RPMI7951 (cell line): ENCODE measurements around the gene ZNF385C. TPM values are rescaled to one million over a fixed set of nuclear protein-coding genes. Genes with fewer than 3 reads are reported as not detected.

Source experiments
- DNase-seq: peaks from one replicate; pipeline ENCODE4 v3.0.0-alpha.2; 2012; ENCODE audit warnings: low read depth
- total RNA-seq: library from RNA; depleted of rRNA; stranded (reverse); fragments of >200 nt; shearing (Covaris generic); gene quantifications from 2 replicates; pipeline ENCODE4 v1.2.3, GENCODE V29; 2014; rRNA removed

Gene ZNF385C
- total RNA-seq, 1 experiment from 2014 or later = not detected

DNA sequence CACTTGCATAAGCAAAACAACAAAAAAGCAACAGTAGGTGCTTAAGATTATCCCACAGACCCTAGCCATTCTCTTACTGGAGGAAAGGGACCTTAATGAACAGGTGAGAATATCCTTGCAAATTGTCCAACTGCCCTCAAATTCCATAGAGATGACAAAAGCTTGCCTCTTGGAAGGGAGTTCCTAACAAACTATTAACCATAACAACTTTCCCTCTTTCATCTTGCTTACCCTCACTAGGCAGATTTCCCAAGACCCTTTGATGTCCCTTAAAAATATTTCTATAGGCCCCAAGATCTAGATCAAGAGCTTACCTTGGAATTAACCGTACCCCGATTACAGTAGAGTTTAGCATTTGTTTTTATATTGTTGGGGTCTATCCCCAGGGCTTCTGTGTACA, 109.9 kb downstream of the ZNF385C start:
- DNase-seq = no peak

DNA sequence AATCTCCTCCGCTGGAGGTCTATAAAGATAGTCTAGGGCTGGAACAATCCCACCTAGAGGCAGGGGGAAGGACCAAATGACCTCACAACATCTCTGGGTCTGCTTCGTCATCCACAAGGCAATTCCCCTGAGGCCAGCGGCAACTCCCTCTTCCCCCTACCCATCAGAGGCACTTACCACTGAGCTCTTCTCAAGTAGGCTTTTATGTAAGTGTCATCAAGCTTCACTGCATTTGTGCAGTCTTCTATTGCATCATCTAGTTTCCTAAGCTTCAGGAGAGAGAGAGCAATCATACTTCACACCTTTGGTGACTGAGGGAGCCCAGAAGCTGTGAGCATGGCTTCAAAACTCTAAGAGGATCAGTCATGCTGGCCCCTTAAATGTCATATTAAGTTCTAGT, 110.6 kb downstream of the ZNF385C start:
- DNase-seq = no peak

DNA sequence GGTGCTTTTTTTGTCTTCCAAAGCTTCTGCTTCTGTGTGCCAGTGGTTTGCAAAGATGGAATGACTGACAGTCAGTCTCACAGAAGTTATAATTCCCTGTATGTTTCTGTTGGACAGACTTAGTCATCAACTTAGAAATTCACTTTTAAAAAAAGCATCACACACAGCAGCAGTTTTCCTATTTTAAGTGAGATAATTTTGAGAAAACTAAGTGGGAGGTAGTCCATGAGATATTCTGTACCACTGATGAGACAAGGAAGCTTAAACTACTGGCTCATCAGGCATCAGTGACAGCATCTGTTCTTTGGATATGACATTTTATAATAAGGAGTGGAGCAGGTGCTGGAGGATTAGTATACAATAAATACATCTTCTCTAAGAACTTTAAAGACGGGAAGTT, 111.6 kb downstream of the ZNF385C start:
- no peak for DNase-seq

DNA sequence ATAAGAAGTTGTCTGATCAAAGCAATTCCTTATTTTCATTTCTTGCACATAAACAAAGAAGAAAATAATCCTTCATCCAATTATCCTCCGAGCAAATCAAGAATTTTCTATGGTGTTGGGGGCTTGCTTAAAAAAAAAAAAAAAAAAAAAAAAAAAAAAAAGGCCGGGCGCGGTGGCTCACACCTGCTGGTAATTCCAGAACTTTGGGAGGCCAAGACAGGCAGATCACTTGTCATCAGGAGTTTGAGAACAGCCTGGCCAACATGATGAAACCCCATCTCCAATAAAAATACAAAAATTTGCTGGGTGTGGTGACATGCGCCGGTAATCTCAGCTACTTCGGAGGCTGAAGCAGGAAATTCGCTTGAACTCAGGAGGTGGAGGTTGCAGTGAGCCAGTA, 112.4 kb downstream of the ZNF385C start:
- DNase-seq = no peak

DNA sequence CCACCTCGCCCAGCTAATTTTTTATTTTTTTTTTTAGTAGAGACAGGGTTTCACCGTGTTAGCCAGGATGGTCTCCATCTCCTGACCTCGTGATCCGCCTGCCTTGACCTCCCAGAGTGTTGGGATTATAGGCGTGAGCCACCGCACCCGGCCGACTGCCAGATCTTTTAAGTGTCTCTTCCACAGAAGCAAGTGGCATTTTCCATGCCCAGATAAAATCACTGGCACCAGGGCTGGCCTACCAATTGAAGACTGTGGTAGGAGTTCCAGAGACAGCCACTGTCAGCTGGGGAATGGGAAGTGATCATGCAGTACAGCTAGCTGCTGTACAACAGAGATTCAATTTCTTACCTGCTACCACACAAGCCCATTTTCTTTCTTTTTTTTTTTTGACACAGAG, 113.8 kb downstream of the ZNF385C start:
- DNase-seq = no peak

DNA sequence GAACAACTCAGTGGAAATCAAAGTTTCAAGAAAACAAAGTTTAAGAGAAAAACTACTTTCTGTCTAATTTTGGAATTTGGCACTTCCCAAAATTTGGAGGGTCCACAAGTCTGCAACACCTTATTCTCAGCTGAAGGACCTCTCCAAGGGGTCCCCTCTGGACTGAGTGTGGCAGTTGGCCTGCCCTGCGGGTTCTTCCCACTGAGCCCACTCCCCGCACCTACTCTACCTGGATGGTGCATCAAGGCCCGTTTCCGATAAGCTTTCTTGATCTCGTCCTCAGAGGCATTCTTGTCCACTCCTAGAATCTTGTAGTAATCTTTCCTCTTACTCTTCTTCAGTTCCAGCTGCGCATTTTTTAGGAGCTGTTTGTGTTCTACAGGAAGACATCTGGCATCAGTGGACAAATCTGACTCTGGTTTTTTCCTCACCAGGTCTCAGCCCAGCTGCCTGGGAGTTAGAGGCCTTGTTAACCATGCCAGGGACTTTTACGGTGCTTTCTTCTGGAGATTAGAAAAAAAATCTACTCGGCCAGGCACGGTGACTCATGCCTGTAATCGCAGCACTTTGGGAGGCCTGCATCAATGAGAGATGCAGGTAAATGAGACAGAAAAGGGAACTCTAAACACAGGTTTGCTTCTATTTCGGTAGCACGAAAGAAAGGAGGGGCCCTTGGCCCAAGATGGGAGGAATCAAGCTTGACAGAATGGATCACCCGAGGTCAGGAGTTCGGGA, 116.1 kb downstream of the ZNF385C start:
- peak; percentile 24 for DNase-seq

DNA sequence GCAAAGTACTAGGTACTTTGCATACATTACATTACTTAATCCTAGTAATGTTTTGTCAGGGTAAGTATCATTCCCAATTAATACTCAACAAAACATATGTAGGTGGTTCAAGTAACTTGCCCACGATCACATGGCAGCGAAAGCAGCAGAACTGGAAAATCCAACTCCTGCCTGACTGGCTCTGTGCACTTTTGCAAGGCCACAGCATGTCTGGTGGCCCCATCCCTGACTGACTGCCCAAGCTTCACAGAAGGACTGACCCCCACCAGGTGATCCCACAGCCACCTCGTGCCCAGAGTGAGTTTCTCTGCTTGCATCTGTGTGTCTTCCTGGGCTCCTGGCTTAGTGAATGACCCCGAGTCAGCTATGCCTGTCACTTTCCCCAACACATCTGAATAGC, 120.3 kb downstream of the ZNF385C start:
- DNase-seq = no peak

DNA sequence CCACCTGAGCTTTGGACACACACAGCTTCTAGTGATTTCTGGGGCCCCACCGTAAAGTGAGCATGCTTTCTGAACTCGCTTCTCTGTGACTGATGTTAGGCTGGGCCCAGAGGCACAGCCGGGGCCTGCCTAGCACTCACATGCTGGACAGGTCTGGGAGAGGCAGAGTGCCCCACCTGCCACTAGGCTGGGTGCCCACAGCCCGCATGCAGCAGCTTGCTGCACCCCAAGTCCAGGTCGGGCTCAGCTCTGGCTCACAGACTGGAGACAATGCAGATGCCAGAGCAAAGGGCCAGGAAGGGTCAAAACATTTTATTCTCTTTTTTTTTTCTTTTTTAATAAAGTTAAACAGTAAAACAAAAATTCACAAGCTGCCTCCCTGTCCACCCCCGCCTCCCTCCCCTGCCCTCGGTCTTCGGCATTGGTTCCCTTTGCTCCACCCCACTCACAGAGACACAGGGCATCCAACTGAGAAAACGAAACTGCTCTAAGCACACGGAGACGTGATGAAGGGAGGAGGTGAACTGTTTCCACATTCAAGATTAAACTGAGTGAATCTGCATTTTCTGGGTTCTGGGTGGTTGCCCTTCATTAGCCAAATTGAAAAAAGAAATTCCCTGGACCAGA, 122.0 kb downstream of the ZNF385C start:
- no peak for DNase-seq

Other genes with a start within 250 kb of the ZNF385C start
- gene KLHL11, start 233.1 kb downstream of the ZNF385C start, total RNA-seq = 11.8 and 18.3 TPM in 2 replicates
- 98.2 and 99.4 TPM in 2 replicates for gene ACLY, start 179.5 kb downstream of the ZNF385C start, total RNA-seq
- gene ODAD4, start 167.9 kb downstream of the ZNF385C start, total RNA-seq = 0.78 and 1.9 TPM in 2 replicates
- 37.8 and 43.9 TPM in 2 replicates for gene CNP, start 131.7 kb downstream of the ZNF385C start, total RNA-seq
- 63.1 and 65.7 TPM in 2 replicates for gene DNAJC7, start 81.0 kb downstream of the ZNF385C start, total RNA-seq
- 36.2 and 38.0 TPM in 2 replicates for gene NKIRAS2, start 78.4 kb downstream of the ZNF385C start, total RNA-seq
- 0.10 and 0.24 TPM in 2 replicates for gene C17orf113, start 47.9 kb downstream of the ZNF385C start, total RNA-seq
- gene DHX58, start 14.2 kb upstream of the ZNF385C start, total RNA-seq = 4.2 and 4.8 TPM in 2 replicates
- 6.3 and 11.7 TPM in 2 replicates for gene KAT2A, start 22.9 kb upstream of the ZNF385C start, total RNA-seq
- not detected in 2 replicates for gene HSPB9, start 24.3 kb upstream of the ZNF385C start, total RNA-seq
- 95.0 and 130 TPM in 2 replicates for gene RAB5C, start 56.5 kb upstream of the ZNF385C start, total RNA-seq
- 0.12 TPM in 1 of 2 replicates, not detected in the other for gene KCNH4, start 82.7 kb upstream of the ZNF385C start, total RNA-seq
- not detected in 2 replicates for gene HCRT, start 87.0 kb upstream of the ZNF385C start, total RNA-seq
- 7.9 and 10.5 TPM in 2 replicates for gene GHDC, start 96.0 kb upstream of the ZNF385C start, total RNA-seq
- 11.2 and 12.6 TPM in 2 replicates for gene STAT5B, start 177.9 kb upstream of the ZNF385C start, total RNA-seq
- gene STAT5A, start 190.0 kb upstream of the ZNF385C start, total RNA-seq = 7.8 and 23.9 TPM in 2 replicates